Astrocyte (in vitro differentiated cells and primary cell): ENCODE measurements around the gene HYAL4. TPM values are rescaled to one million over a fixed set of nuclear protein-coding genes. Genes with fewer than 3 reads are reported as not detected.
"Not testable (repeated sequence)": the region's sequence is repeated elsewhere in the genome, so short reads cannot be mapped to it uniquely, and the experiment has no call there.

ENCODE experiments used
- DNase-seq: peaks from one replicate; pipeline ENCODE4 v3.0.0-alpha.2; 2010; ENCODE audit warnings: low read depth
- FAIRE-seq: peaks from 2 replicates; lab custom pipeline; 2011; peaks lifted over from hg19 to GRCh38; lab: Jason Lieb, UNC
- H2AFZ ChIP-seq: 2 replicates; pipeline ENCODE4 v1.6.0; 2012; ENCODE audit warnings: low read depth, low read length, inconsistent platforms
- H3K27ac ChIP-seq: 2 replicates; pipeline ENCODE4 v1.5.1; 2011; ENCODE audit warnings: low read depth, low read length, inconsistent platforms
- H3K27me3 ChIP-seq: 2 replicates; pipeline ENCODE4 v1.6.0; 2011; ENCODE audit warnings: low read length, inconsistent platforms; ENCODE audit not compliant: insufficient read depth
- H3K36me3 ChIP-seq: 2 replicates; pipeline ENCODE4 v1.5.1; 2011; ENCODE audit warnings: low read length, inconsistent platforms; ENCODE audit not compliant: insufficient read depth
- H3K4me1 ChIP-seq: 2 replicates; pipeline ENCODE4 v1.5.1; 2011; ENCODE audit warnings: low read length, inconsistent platforms; ENCODE audit not compliant: insufficient read depth
- H3K4me2 ChIP-seq: 2 replicates; pipeline ENCODE4 v1.6.0; 2012; ENCODE audit warnings: low read length, inconsistent platforms
- H3K4me3 ChIP-seq: 2 replicates; pipeline ENCODE4 v1.5.1; 2011; ENCODE audit warnings: low read depth, mild to moderate bottlenecking, low read length, inconsistent platforms; ENCODE audit not compliant: insufficient read depth
- H3K79me2 ChIP-seq: 2 replicates; pipeline ENCODE4 v1.6.0; 2012; ENCODE audit warnings: mild to moderate bottlenecking, low read length, inconsistent platforms; ENCODE audit not compliant: insufficient read depth
- H3K9ac ChIP-seq: 2 replicates; pipeline ENCODE4 v1.6.0; 2012; ENCODE audit warnings: mild to moderate bottlenecking, low read length, inconsistent platforms
- H3K9me3 ChIP-seq: 2 replicates; pipeline ENCODE4 v1.5.1; 2012; ENCODE audit warnings: low read depth, mild to moderate bottlenecking, low read length, inconsistent platforms; ENCODE audit not compliant: insufficient read depth
- H4K20me1 ChIP-seq: 2 replicates; pipeline ENCODE4 v1.6.0; 2012; ENCODE audit warnings: low read length, inconsistent platforms; ENCODE audit not compliant: insufficient read depth
- H3K27ac Mint-ChIP-seq: one replicate; pipeline ENCODE4 v1.8.0; 2021; ENCODE audit warnings: mild to moderate bottlenecking, mixed read lengths; ENCODE audit not compliant: unreplicated experiment
- H3K27me3 Mint-ChIP-seq: one replicate; pipeline ENCODE4 v1.8.0; 2021; ENCODE audit warnings: low read depth, mixed read lengths; ENCODE audit not compliant: unreplicated experiment
- H3K36me3 Mint-ChIP-seq: one replicate; pipeline ENCODE4 v1.8.0; 2021; ENCODE audit warnings: low read depth, mixed read lengths; ENCODE audit not compliant: unreplicated experiment
- H3K4me1 Mint-ChIP-seq: one replicate; pipeline ENCODE4 v1.8.0; 2021; ENCODE audit warnings: low read depth, mixed read lengths; ENCODE audit not compliant: unreplicated experiment
- H3K4me3 Mint-ChIP-seq: one replicate; pipeline ENCODE4 v1.8.0; 2021; ENCODE audit warnings: mild to moderate bottlenecking, moderate library complexity, mixed read lengths; ENCODE audit not compliant: unreplicated experiment
- H3K9me3 Mint-ChIP-seq: one replicate; pipeline ENCODE4 v1.8.0; 2021; ENCODE audit warnings: mild to moderate bottlenecking, mixed read lengths; ENCODE audit not compliant: unreplicated experiment
- EZH2 ChIP-seq: IDR thresholded peaks from 2 replicates; pipeline ENCODE4 v1.6.1; 2012; ENCODE audit warnings: mild to moderate bottlenecking, low read length, inconsistent platforms; ENCODE audit not compliant: insufficient read depth
- total RNA-seq: library from RNA; stranded (reverse); gene quantifications from 2 replicates; pipeline ENCODE4 v1.2.1, GENCODE V29; 2021
- TF ChIP-seq, protein P1 (sequence below): IDR thresholded peaks from 2 replicates; pipeline ENCODE4 v1.5.1; 2011; ENCODE audit warnings: low read depth, mild to moderate bottlenecking, inconsistent platforms, low read length, moderate library complexity; ENCODE audit not compliant: insufficient read depth

HYAL4 gene
- total RNA-seq, 1 donor from 2014 or later: not detected

- no peaks in the 10 kb centered on the region for H3K79me2 ChIP-seq
- no peak for FAIRE-seq
- H3K36me3 Mint-ChIP-seq: no peaks in the 10 kb centered on the region
Measured at GRCh38 chr7:123811056-123811455, 33.9 kb upstream of the HYAL4 start.

GRCh38 chr7:123816916-123817315 is 28.1 kb upstream of the HYAL4 start:
- Mint-ChIP-seq H3K9me3 (no peaks in the 10 kb centered on the region), H3K27me3 (no peaks in the 10 kb centered on the region), H3K4me1 (no peaks in the 10 kb centered on the region), H3K4me3 (no peak overlapping the region), H3K27ac (no peak overlapping the region), H3K36me3 (no peaks in the 10 kb centered on the region)
- H3K4me3 ChIP-seq: no peak overlapping the region
- TF ChIP-seq EZH2: no peak
- TF ChIP-seq, protein P1, sequence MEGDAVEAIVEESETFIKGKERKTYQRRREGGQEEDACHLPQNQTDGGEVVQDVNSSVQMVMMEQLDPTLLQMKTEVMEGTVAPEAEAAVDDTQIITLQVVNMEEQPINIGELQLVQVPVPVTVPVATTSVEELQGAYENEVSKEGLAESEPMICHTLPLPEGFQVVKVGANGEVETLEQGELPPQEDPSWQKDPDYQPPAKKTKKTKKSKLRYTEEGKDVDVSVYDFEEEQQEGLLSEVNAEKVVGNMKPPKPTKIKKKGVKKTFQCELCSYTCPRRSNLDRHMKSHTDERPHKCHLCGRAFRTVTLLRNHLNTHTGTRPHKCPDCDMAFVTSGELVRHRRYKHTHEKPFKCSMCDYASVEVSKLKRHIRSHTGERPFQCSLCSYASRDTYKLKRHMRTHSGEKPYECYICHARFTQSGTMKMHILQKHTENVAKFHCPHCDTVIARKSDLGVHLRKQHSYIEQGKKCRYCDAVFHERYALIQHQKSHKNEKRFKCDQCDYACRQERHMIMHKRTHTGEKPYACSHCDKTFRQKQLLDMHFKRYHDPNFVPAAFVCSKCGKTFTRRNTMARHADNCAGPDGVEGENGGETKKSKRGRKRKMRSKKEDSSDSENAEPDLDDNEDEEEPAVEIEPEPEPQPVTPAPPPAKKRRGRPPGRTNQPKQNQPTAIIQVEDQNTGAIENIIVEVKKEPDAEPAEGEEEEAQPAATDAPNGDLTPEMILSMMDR: no peak
- DNase-seq: no peak
- FAIRE-seq: no peak
- H3K4me2 ChIP-seq: no peak overlapping the region
- no peaks in the 10 kb centered on the region for H3K36me3 ChIP-seq
- no peaks in the 10 kb centered on the region for H3K27me3 ChIP-seq
- no peak overlapping the region for H2AFZ ChIP-seq
- H4K20me1 ChIP-seq: no peaks in the 10 kb centered on the region
- H3K79me2 ChIP-seq: no peaks in the 10 kb centered on the region
- H3K9ac ChIP-seq: no peak overlapping the region
- H3K27ac ChIP-seq: no peak overlapping the region
- H3K4me1 ChIP-seq: no peaks in the 10 kb centered on the region
- no peaks in the 10 kb centered on the region for H3K9me3 ChIP-seq

More at GRCh38 chr7:123811056-123811455, 33.9 kb upstream of the HYAL4 start:
- Histone ChIP-seq H3K36me3 (no peaks in the 10 kb centered on the region), H3K27ac (no peak overlapping the region), H2AFZ (no peak overlapping the region), H3K4me2 (no peak overlapping the region), H3K27me3 (no peaks in the 10 kb centered on the region), H3K9me3 (no peaks in the 10 kb centered on the region), H3K4me3 (no peak overlapping the region), H4K20me1 (no peaks in the 10 kb centered on the region), H3K4me1 (no peaks in the 10 kb centered on the region), H3K9ac (no peak overlapping the region)
- H3K9me3 Mint-ChIP-seq: peaks cover 9% of the 10 kb centered on the region
- no peak overlapping the region for H3K4me3 Mint-ChIP-seq
- no peak overlapping the region for H3K27ac Mint-ChIP-seq
- no peak for TF ChIP-seq EZH2
- TF ChIP-seq, protein P1: no peak
- H3K27me3 Mint-ChIP-seq: no peaks in the 10 kb centered on the region
- no peak for DNase-seq
- H3K4me1 Mint-ChIP-seq: no peaks in the 10 kb centered on the region

DNA sequence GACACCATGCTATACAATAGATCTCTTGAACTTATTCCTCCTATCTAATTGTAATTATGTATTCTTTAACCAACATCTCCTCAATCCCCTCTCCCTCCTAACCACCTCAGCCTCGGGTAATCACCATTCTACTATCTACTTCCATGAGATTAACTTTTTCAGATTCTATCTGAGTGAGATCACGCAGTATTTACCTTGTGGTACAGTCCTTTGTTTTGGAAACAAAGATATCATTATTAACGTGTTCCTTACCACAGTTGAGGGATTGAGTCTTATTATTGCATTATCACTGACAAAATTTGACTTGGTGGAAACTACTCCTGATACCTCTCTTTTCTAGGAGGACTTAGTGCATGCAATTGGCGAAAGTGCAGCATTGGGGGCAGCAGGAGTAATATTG is 26.0 kb upstream of the HYAL4 start:
- FAIRE-seq: no peak
- Mint-ChIP-seq H3K9me3 (no peaks in the 10 kb centered on the region), H3K27ac (no peak overlapping the region)

DNA sequence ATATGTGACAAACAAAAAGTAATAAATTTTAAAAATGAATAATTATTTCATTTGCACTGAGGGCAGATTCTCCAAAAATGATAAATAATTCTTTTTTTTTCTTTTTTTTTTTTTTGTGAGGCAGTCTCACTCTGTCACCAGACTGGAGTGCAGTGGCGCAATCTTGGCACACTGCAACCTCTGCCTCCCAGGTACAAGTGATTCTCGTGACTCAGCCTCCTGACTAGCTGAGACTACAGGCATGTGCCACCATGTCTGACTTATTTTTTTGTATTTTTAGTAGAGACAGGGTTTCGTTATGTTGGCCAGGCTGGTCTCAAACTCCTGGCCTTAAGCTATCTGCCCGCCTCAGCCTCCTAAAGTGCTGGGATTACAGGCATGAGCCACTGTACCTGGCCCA is 25.2 kb upstream of the HYAL4 start:
- not testable (repeated sequence) for H2AFZ ChIP-seq, H3K9ac ChIP-seq, FAIRE-seq, H3K27ac ChIP-seq, H3K79me2 ChIP-seq, H3K36me3 Mint-ChIP-seq, H4K20me1 ChIP-seq, H3K4me3 Mint-ChIP-seq, H3K4me2 ChIP-seq, H3K9me3 ChIP-seq, H3K4me1 Mint-ChIP-seq, DNase-seq, H3K36me3 ChIP-seq, H3K27me3 Mint-ChIP-seq, H3K9me3 Mint-ChIP-seq, H3K27ac Mint-ChIP-seq, H3K4me3 ChIP-seq, H3K27me3 ChIP-seq, H3K4me1 ChIP-seq

More for the DNA sequence above, 26.0 kb upstream of the HYAL4 start:
- no peaks in the 10 kb centered on the region for H4K20me1 ChIP-seq
- H3K36me3 Mint-ChIP-seq: no peaks in the 10 kb centered on the region
- no peak overlapping the region for H3K4me3 Mint-ChIP-seq
- no peaks in the 10 kb centered on the region for H3K27me3 ChIP-seq
- TF ChIP-seq, protein P1: no peak
- TF ChIP-seq EZH2: no peak
- no peaks in the 10 kb centered on the region for H3K36me3 ChIP-seq
- H2AFZ ChIP-seq: no peak overlapping the region
- no peaks in the 10 kb centered on the region for H3K27me3 Mint-ChIP-seq
- DNase-seq: no peak
- no peaks in the 10 kb centered on the region for H3K4me1 ChIP-seq
- no peak overlapping the region for H3K4me2 ChIP-seq
- no peak overlapping the region for H3K27ac ChIP-seq
- H3K4me1 Mint-ChIP-seq: no peaks in the 10 kb centered on the region
- H3K4me3 ChIP-seq: no peak overlapping the region
- no peaks in the 10 kb centered on the region for H3K9me3 ChIP-seq
- no peaks in the 10 kb centered on the region for H3K79me2 ChIP-seq
- H3K9ac ChIP-seq: no peak overlapping the region
